Spinal cord (tissue), 10 donors: ENCODE measurements around the gene WDR18. TPM values are rescaled to one million over a fixed set of nuclear protein-coding genes. Genes with fewer than 3 reads are reported as not detected.

Experiments used
- DNase-seq, 6 donors: peaks; one replicate each; pipeline versions ENCODE4 v3.0.0 to v3.0.0-alpha.2; 2013 to 2015; ENCODE audit warnings: low spot score in 6 of 6, low read depth in 4 of 6
- H3K27ac ChIP-seq: one replicate; pipeline ENCODE4 v1.5.1; 2013; ENCODE audit warnings: low read depth, low read length, control low read depth
- H3K27me3 ChIP-seq: one replicate; pipeline ENCODE4 v1.6.1; 2013; ENCODE audit warnings: low read length; ENCODE audit not compliant: control insufficient read depth, insufficient read depth
- H3K36me3 ChIP-seq: one replicate; pipeline ENCODE4 v1.6.1; 2013; ENCODE audit warnings: low read length; ENCODE audit not compliant: control insufficient read depth, insufficient read depth
- H3K4me1 ChIP-seq: one replicate; pipeline ENCODE4 v1.6.1; 2013; ENCODE audit warnings: low read length; ENCODE audit not compliant: control insufficient read depth, insufficient read depth
- H3K4me3 ChIP-seq: one replicate; pipeline ENCODE4 v1.5.1; 2013; ENCODE audit warnings: low read depth, low read length, control low read depth
- H3K9me3 ChIP-seq: one replicate; pipeline ENCODE4 v1.6.1; 2013; ENCODE audit warnings: low read length; ENCODE audit not compliant: control insufficient read depth, insufficient read depth
- WGBS: methylation state at CpG from one replicate; pipeline ENCODE4 v1.1.5; 2013; ENCODE audit warnings: missing lambda C conversion rate; ENCODE audit not compliant: insufficient coverage; 5-methylcytosine and 5-hydroxymethylcytosine counted together
- polyA plus RNA-seq, 2 donors: library from polyadenylated mRNA; unstranded; fragments of 120-200 nt; gene quantifications; one replicate each; pipeline ENCODE4 v1.2.1, GENCODE V29; 2013; ENCODE audit not compliant: insufficient read length in 2 of 2
- total RNA-seq, 2 donors: library from RNA; depleted of rRNA in 1 of 2; stranded (reverse); fragments of 120-200 nt in 1 of 2; fragments of >200 nt in 1 of 2; gene quantifications; one replicate each; pipeline versions ENCODE4 v1.2.3 to v1.2.4, GENCODE V29; 2013 to 2014
- donor health status: healthy.

The WDR18 gene
- total and polyA plus RNA-seq, 4 donors, result 37.4 to 64.0 (median 50.0) TPM

DNA sequence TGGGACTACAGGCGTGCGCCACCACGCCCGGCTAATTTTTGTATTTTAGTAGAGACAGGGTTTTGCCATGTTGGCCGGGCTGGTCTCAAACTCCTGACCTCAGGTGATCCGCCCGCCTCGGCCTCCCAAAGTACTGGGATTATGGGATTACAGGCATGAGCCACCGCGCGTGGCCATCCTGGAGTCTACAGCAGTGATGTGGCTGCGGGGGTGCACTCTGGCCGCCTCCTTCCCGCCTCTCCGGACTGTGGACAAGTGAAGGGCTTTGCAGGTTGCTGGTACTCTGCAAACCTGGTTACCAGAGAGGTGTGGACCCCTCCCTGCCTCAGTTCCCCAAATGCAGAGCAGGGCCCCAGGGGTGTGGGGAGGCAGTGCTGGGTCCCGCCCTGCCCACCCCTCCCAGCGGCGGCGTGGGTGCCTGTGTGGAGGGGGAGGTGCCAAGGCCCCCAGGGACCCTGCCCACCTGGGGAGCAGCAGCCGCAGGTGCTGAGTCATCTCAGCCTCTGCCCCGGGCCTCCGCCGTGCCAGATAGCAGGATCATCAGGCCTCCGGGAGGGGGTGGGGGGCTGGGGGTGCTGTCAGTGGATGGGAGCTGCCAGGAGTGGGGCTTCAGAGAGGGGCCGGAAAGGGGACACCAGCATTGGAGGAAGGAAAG, 35.2 kb upstream of the WDR18 start:
- no peak overlapping the region for H3K27ac ChIP-seq
- WGBS, result 89% methylated on average over 18 of the region's 25 CpGs
- no peak overlapping the region for H3K4me3 ChIP-seq
- H3K4me1 ChIP-seq, result peaks cover 43% of the 10 kb centered on the region
- no peaks in the 10 kb centered on the region for H3K9me3 ChIP-seq
- no peak for DNase-seq
- peaks cover 45% of the 10 kb centered on the region for H3K36me3 ChIP-seq
- no peaks in the 10 kb centered on the region for H3K27me3 ChIP-seq

DNA sequence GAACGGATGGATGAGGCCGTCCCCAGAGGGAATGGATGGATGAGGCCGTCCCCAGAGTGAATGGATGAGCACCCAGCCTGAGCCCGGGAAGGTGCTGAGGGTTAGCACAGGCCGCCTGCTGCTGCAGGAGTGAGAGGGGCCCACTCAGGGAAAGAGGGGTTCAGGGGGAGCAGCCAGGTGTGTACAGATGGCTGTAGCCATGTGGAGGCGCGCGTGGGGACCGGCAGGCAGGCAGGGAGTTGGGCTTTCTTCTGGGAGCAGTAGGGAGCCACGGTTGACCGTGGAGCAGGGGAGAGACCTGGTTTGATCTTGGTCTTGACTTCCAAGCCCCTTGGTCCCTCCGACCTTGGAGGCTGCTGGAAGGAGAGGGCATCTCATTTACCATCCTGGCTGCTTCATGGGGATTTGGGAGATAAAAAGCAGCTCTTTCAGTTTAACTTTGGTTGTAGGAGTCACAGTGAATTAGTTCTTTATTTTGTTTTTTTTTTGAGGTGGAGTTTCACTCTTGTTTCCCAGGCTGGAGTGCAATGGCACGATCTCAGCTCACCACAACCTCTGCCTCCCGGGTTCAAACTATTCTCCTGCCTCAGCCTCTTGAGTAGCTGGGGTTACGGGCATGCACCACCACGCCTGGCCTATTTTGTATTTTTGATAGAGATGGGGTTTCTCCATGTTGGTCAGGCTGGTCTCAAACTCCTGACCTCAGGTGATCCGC, 33.6 kb upstream of the WDR18 start:
- Histone ChIP-seq H3K9me3 (no peaks in the 10 kb centered on the region), H3K4me1 (peaks cover 40% of the 10 kb centered on the region), H3K27me3 (no peaks in the 10 kb centered on the region), H3K27ac (no peak overlapping the region), H3K36me3 (peaks cover 43% of the 10 kb centered on the region), H3K4me3 (no peak overlapping the region)
- WGBS, result 82% methylated on average over 14 of the region's 17 CpGs
- DNase-seq, result no peak

DNA sequence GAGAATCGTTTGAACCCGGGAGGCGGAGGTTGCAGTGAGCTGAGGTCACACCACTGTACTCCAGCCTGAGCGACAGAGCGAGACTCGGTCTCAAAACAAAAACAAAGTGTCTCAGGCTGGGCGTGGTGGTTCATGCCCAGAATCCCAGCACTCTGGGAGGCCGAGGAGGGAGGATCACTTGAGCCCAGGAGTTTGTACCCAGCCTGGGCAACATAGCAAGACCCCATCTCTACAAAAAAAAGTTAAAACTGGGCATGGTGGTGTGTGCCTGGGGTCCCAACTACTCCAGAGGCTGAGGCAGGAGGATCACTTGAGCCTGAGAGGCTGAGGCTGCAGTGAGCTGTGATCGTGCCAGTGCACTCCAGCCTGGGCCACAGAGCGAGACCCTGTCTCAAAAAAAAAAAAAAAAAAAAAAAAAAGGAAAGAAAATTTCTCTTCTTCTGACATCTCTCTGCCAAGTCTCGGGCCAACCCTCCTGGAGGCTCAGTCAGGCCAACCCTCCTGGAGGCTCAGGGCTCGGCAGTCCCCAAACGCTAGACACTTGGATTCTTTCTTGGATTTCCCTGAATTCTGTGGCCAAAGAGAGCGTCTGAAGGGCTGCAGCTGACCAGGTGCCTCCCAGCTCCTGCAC, 32.0 kb upstream of the WDR18 start:
- Histone ChIP-seq H3K27ac (no peak overlapping the region), H3K4me1 (peaks cover 53% of the 10 kb centered on the region), H3K9me3 (no peaks in the 10 kb centered on the region), H3K27me3 (no peaks in the 10 kb centered on the region), H3K36me3 (peaks cover 44% of the 10 kb centered on the region), H3K4me3 (no peak overlapping the region)
- 90% methylated on average over 10 of the region's 14 CpGs for WGBS
- DNase-seq, result no peak

DNA sequence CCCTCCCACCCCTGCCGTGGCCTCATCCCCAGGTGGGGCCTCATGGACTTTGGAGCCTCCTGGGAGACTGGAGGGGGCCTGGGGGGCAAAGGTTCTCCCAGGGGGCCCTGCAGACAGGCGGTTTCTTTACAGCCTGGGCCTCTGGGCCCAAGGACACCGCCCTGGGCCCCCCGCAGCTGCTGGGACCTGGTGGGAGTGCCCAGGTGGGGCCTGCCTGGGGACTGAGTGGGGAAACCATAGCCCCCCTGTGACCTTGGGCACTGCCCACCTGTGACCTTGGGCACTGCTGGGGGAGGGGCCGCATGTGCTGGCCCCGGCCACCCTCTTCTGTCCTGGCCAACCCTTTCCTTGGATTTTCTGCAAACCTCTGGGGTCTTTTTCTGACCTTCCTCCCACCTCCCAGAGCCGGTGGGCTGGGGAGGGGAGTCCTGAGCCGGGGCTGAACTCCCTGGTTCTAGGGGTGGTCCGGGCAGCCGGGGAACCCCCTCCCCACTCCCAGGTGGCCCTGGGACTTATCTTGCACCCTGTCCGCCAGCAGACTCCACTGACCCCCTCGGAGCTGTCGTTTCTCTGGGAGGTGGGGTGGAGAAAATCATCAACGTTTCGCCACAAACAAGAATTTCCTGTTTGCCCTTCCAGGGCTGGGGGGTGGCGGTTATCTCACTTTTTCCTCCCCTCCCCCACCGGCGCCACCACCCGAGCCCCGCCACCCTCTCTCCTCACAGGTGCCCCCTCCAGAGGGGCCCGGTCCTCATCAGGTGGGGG, 31.3 kb upstream of the WDR18 start:
- no peaks in the 10 kb centered on the region for H3K9me3 ChIP-seq
- no peaks in the 10 kb centered on the region for H3K27me3 ChIP-seq
- DNase-seq, result no peak
- peaks cover 56% of the 10 kb centered on the region for H3K4me1 ChIP-seq
- H3K27ac ChIP-seq, result no peak overlapping the region
- H3K4me3 ChIP-seq, result no peak overlapping the region
- 71% methylated on average over 3 of the region's 21 CpGs for WGBS
- H3K36me3 ChIP-seq, result peaks cover 37% of the 10 kb centered on the region

DNA sequence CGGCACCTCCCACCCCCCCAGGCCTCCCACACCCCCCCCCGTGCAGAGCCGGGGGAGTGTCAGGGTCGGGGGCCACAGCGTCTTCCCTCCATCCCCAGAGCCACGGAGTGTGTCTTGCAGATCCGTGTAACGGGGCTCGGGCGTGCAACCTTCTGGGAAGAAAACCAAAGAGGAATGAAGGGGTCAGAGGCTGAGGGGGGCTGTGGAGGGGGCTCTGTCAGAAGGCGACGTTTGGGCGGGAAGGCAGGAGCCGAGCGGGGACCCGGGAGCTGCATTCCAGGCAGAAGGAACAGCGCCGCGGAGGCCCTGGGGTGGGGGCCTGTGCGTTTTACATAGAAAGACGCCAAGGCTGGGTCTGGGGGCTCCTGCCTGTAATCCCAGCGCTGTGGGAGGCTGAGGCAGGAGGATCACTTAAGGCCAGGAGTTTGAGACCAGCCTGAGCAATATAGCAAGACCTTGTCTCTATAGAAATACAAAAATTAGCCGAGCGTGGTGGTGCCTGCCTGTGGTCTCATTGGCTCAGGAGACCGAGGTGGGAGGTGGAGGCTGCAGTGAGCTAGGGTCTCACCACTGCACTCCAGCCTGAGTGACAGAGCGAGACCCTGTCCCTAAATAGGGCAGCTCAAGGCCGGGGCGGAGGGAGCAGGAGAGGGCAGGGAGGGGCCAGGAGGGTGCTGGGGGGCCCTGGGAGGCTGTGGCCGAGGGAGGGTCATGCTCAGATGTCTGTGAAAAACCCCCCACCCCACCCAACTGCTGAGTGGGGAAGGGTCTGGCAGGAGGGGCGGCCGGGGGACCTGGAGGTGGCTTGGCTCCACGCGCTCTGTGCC, 30.5 kb upstream of the WDR18 start:
- no peak overlapping the region for H3K27ac ChIP-seq
- peaks cover 56% of the 10 kb centered on the region for H3K4me1 ChIP-seq
- DNase-seq, result no peak
- no peaks in the 10 kb centered on the region for H3K27me3 ChIP-seq
- H3K4me3 ChIP-seq, result no peak overlapping the region
- H3K9me3 ChIP-seq, result no peaks in the 10 kb centered on the region
- 46% methylated on average over 19 of the region's 33 CpGs for WGBS
- H3K36me3 ChIP-seq, result peaks cover 31% of the 10 kb centered on the region

DNA sequence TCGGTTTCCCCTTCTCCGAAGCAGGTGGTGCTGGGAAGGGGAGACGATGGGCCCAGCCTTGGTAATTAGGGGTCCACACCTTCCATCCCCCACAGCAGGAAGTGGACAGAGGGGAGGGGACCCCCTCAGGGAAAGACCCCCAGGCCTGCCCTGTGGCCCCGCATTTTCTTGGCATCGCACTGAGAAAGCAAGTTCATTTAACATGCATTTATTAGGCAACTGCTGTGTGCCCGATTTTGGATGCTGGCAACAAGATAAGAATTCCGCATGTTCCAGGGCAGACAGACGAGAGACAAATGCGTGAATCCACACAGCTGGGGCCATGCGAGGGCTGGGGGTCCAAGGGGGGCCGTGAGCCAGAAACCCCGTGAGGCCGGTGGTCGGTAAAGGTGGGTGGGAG, 29.9 kb upstream of the WDR18 start:
- Histone ChIP-seq H3K27ac (no peak overlapping the region), H3K4me1 (peaks cover 56% of the 10 kb centered on the region), H3K9me3 (no peaks in the 10 kb centered on the region), H3K27me3 (no peaks in the 10 kb centered on the region), H3K36me3 (peaks cover 32% of the 10 kb centered on the region), H3K4me3 (no peak overlapping the region)
- no peak for DNase-seq
- WGBS, result 55% methylated on average over 11 of the region's 14 CpGs

DNA sequence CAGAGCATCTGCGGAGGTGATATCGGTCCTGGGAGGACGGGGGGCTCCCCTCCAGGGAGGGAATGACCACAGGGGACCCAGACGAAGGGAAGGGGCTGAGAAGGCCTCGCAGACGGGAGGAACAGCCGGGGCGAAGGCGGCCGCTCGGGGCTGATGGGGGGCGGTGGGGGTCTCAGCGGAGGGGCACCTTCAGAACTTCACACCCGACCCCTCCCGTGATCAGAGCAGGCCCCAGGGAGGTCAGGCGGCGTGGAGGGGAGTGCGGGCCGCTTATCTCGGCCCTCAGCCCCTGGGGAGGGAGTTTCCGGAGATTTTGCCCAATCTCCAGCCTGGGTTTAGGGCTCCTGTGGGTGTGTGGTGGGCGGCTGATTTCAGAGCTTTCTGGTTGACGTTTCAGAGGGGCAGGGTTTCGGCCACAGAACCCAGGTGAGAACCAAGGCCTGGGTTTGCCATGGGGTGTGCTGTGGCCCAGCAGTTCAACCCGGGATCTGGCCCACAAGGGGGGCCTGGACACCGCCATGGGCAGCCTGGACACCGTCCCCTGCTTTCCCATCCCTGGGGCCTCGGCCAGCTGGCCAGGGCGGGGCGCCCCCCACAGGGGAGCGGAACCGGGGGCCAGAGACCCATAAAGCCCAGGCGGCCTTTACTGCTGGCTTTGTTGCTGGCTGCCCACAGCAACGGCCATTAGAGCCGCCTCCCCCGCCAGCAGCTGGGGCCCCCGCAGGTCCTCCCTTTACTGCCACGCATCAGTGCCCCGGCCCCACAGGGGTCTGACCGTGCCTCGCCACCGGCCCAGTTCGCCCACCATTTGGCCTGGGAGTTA, 29.3 kb upstream of the WDR18 start:
- no peak for DNase-seq
- Histone ChIP-seq H3K36me3 (peaks cover 38% of the 10 kb centered on the region), H3K9me3 (no peaks in the 10 kb centered on the region), H3K27ac (no peak overlapping the region), H3K4me1 (peaks cover 56% of the 10 kb centered on the region), H3K4me3 (no peak overlapping the region), H3K27me3 (no peaks in the 10 kb centered on the region)
- WGBS, result 57% methylated on average over 40 of the region's 43 CpGs

DNA sequence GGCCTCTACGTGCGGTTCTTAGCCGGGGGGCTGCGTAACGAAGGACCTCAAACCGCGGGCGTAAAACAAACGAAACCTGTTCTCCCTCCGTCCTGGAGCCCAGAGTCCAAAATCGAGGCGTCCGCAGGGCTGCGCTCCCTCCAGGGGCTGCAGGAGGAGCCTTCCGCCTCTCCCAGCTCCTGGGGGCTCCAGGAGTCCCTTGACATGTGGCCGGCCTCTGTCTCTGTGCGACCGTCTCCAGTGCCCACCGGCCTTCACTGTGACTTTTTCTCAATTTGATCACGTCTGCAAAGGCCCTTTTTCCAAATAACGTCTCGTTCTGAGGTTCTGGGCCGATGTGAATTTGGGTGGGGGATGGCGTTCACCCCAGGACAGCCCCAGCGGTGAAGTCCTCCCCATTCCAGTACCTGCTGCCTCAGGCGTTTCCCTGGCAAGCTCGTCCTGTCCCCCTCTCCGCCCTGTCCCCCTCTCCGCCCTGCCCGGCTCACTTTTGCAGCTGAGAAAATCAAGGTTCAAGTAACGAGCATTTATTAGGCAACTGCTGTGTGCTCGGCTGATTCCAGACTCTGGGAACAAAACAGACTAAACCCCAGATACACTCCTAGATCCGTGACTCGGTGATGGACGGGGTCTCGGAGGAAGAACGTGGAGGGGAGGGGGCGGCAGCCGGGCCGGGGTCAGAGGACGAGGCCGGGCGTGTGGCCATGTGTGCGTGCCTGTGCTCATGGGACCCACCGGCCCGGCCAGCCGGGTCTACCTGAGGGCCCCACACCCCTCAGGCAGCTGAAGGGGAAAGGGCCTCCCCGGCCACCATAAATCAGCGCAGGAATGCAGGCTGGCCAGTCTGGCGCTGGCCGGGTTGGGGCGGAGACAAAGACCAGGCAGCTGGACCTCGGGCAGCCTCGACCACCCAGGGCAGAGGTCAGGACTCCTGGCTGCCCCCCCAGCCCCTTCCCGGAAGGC, 28.1 kb upstream of the WDR18 start:
- no peaks in the 10 kb centered on the region for H3K9me3 ChIP-seq
- WGBS, result 62% methylated on average over 47 of the region's 55 CpGs
- no peak overlapping the region for H3K4me3 ChIP-seq
- no peak overlapping the region for H3K27ac ChIP-seq
- H3K36me3 ChIP-seq, result peaks cover 50% of the 10 kb centered on the region
- no peaks in the 10 kb centered on the region for H3K27me3 ChIP-seq
- DNase-seq, result no peak
- H3K4me1 ChIP-seq, result peaks cover 58% of the 10 kb centered on the region
